ENCODE results near the gene CACNB4. TPM values are rescaled to one million over a fixed set of nuclear protein-coding genes. Genes with fewer than 3 reads are reported as not detected.

The CACNB4 gene
- polyA plus RNA-seq, 1 of the 3 experiments (the other 2 are of a cell fraction): 0.18 TPM

DNA sequence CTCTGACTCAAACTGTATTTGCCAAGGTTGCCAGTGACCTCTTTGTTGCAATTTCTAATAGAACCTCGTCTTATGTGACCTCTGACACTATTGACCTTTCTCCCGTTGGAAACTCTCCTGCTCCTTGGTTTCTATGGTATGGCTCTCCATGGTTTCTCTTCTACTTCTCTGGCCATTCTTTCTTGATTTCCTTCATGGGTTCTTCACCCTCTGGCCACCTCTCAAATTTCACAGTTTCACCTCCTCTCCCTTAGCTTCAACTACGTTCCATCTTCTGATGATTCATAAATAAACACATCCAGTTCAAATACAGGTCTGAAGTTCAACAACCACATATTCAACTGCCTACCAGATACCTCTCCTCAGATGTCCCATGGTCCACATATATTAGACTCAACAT lies 109.5 kb downstream of the CACNB4 start:
- WGBS (ENCODE audit: low lambda C conversion rate): 22% methylated on average over 3 of the region's 3 CpGs

GRCh38 chr2:151987484-151987883 lies 111.4 kb downstream of the CACNB4 start:
- Histone ChIP-seq H3K4me2 (no peak overlapping the region), H4K20me1 (ENCODE audit: insufficient read depth) (no peaks in the 10 kb centered on the region), H3K9me3 (no peaks in the 10 kb centered on the region), H3F3A (replicated peaks; ENCODE audit: insufficient read depth) (no peaks in the 10 kb centered on the region), H3K4me3 (ENCODE audit: low read depth in 2 of 2, low read length in 1 of 2) (no peak overlapping the region), H3K4me1 (ENCODE audit: control insufficient read depth in 1 of 2, insufficient read depth in 2 of 2, low read depth in 1 of 2, low read length in 1 of 2) (peaks cover 0 to 2% of the 10 kb centered on the region in 2 experiments; a peak in 1 of 4 replicates), H3K27me3 (ENCODE audit: insufficient read depth) (no peaks in the 10 kb centered on the region), H3K36me3 (replicated peaks in 1 of 2; ENCODE audit: control insufficient read depth in 1 of 2, insufficient read depth in 2 of 2, low read length in 1 of 2) (no peaks in the 10 kb centered on the region), H3K79me2 (ENCODE audit: insufficient read depth) (no peaks in the 10 kb centered on the region), H3K9me2 (no peaks in the 10 kb centered on the region), H3K27ac (ENCODE audit: low read depth in 2 of 2, low read length in 1 of 2) (no peak overlapping the region), H3K9ac (no peak overlapping the region), H2AFZ (ENCODE audit: low read depth) (no peak overlapping the region)
- ChIA-PET POLR2A (no interaction called here), CTCF (no interaction called here)
- no peak for TF ChIP-seq RCOR1 (IDR thresholded peaks at IDR 0.05; ENCODE audit: low read length)
- 56% methylated on average over 5 of the region's 5 CpGs for WGBS (ENCODE audit: low lambda C conversion rate)
- no peak for DNase-seq

More for the DNA sequence above, 109.5 kb downstream of the CACNB4 start:
- TF ChIP-seq, protein P1, sequence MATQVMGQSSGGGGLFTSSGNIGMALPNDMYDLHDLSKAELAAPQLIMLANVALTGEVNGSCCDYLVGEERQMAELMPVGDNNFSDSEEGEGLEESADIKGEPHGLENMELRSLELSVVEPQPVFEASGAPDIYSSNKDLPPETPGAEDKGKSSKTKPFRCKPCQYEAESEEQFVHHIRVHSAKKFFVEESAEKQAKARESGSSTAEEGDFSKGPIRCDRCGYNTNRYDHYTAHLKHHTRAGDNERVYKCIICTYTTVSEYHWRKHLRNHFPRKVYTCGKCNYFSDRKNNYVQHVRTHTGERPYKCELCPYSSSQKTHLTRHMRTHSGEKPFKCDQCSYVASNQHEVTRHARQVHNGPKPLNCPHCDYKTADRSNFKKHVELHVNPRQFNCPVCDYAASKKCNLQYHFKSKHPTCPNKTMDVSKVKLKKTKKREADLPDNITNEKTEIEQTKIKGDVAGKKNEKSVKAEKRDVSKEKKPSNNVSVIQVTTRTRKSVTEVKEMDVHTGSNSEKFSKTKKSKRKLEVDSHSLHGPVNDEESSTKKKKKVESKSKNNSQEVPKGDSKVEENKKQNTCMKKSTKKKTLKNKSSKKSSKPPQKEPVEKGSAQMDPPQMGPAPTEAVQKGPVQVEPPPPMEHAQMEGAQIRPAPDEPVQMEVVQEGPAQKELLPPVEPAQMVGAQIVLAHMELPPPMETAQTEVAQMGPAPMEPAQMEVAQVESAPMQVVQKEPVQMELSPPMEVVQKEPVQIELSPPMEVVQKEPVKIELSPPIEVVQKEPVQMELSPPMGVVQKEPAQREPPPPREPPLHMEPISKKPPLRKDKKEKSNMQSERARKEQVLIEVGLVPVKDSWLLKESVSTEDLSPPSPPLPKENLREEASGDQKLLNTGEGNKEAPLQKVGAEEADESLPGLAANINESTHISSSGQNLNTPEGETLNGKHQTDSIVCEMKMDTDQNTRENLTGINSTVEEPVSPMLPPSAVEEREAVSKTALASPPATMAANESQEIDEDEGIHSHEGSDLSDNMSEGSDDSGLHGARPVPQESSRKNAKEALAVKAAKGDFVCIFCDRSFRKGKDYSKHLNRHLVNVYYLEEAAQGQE (IDR thresholded peaks at IDR 0.05; ENCODE audit: low read depth, low read length): no peak
- TF ChIP-seq EP300 (IDR thresholded peaks at IDR 0.05; ENCODE audit: borderline replicate concordance in 1 of 2, low read depth in 1 of 2, low read length in 1 of 2) (no peak), SIN3A (IDR thresholded peaks at IDR 0.05; ENCODE audit: borderline replicate concordance, low read depth, low read length) (no peak), CHD2 (IDR thresholded peaks at IDR 0.05; ENCODE audit: low read length, partially characterized antibody) (no peak), ELF1 (IDR thresholded peaks at IDR 0.05) (no peak), SMC3 (IDR thresholded peaks at IDR 0.05; ENCODE audit: low read depth, low read length) (no peak), FOXJ3 (CRISPR knock-in tag; IDR thresholded peaks at IDR 0.05) (no peak), MEF2A (IDR thresholded peaks at IDR 0.05; ENCODE audit: borderline replicate concordance, low read depth) (no peak), RFX5 (IDR thresholded peaks at IDR 0.05; ENCODE audit: low read length) (no peak), RAD21 (IDR thresholded peaks at IDR 0.05; ENCODE audit: low read length) (no peak), TAF1 (IDR thresholded peaks at IDR 0.05; ENCODE audit: borderline replicate concordance, low read depth, low read length) (no peak), TEAD4 (IDR thresholded peaks at IDR 0.05; ENCODE audit: borderline replicate concordance, insufficient read depth) (no peak), RXRA (IDR thresholded peaks at IDR 0.05; ENCODE audit: borderline replicate concordance, low read depth) (no peak), MAX (IDR thresholded peaks at IDR 0.05; ENCODE audit: low read depth) (no peak)
- TF ChIP-seq, protein P2, sequence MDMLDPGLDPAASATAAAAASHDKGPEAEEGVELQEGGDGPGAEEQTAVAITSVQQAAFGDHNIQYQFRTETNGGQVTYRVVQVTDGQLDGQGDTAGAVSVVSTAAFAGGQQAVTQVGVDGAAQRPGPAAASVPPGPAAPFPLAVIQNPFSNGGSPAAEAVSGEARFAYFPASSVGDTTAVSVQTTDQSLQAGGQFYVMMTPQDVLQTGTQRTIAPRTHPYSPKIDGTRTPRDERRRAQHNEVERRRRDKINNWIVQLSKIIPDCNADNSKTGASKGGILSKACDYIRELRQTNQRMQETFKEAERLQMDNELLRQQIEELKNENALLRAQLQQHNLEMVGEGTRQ (IDR thresholded peaks at IDR 0.05; ENCODE audit: borderline replicate concordance, low read depth, low read length): no peak
- Histone ChIP-seq H3K9me2 (no peaks in the 10 kb centered on the region), H3K27me3 (ENCODE audit: insufficient read depth) (no peaks in the 10 kb centered on the region), H3K27ac (ENCODE audit: low read depth in 2 of 2, low read length in 1 of 2) (no peak overlapping the region), H3K36me3 (replicated peaks in 1 of 2; ENCODE audit: control insufficient read depth in 1 of 2, insufficient read depth in 2 of 2, low read length in 1 of 2) (no peaks in the 10 kb centered on the region), H3K4me2 (no peak overlapping the region), H3K4me1 (ENCODE audit: control insufficient read depth in 1 of 2, insufficient read depth in 2 of 2, low read depth in 1 of 2, low read length in 1 of 2) (peaks cover 0 to 3% of the 10 kb centered on the region in 2 experiments; a peak in 1 of 4 replicates), H3K9ac (no peak overlapping the region), H3K79me2 (ENCODE audit: insufficient read depth) (no peaks in the 10 kb centered on the region), H4K20me1 (ENCODE audit: insufficient read depth) (no peaks in the 10 kb centered on the region), H3K9me3 (no peaks in the 10 kb centered on the region), H3F3A (replicated peaks; ENCODE audit: insufficient read depth) (no peaks in the 10 kb centered on the region), H3K4me3 (ENCODE audit: low read depth in 2 of 2, low read length in 1 of 2) (no peak overlapping the region), H2AFZ (ENCODE audit: low read depth) (no peak overlapping the region)
- DNase-seq: no peak
- ChIA-PET CTCF (interaction anchor here (1.1 kb wide), 1 partner anchor 36 kb away, joined by 5 read pairs; no protein-coding TSS in a partner anchor), POLR2A (no interaction called here)

Data from SK-N-SH (cell line).